Measurements from ENCODE around the gene PDE9A.
"Not testable (repeated sequence)": the region's sequence is repeated elsewhere in the genome, so short reads cannot be mapped to it uniquely, and the experiment has no call there.

DNA sequence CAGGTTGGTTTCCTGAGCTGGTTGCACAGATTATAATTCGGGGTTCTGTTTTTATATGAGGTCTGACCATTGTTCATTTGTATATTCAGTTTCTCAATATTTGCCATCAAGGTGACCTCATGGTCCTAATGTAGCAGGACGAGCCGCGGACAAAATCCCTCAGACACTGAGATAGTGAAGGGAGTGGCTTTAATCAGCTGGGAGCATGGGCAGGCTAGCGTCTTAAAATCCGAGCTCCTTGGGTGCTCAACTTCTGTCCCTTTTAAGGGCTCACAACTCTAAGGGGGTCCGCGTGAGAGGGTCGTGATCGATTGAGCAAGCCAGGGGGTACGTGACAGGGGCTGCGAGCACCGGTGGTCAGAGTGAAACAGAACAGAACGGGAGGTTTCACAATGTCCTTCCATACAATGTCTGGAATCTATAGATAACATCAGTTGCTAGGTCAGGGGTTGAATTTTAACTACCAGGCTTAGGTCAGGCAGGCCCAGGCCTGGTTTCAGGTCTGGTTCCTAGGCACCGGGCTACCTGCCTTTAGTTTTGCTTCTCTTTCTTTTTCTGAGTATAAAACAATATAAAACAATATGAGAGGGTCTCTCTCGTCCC is 154.0 kb downstream of the PDE9A start:
- TF ChIP-seq, protein P1, sequence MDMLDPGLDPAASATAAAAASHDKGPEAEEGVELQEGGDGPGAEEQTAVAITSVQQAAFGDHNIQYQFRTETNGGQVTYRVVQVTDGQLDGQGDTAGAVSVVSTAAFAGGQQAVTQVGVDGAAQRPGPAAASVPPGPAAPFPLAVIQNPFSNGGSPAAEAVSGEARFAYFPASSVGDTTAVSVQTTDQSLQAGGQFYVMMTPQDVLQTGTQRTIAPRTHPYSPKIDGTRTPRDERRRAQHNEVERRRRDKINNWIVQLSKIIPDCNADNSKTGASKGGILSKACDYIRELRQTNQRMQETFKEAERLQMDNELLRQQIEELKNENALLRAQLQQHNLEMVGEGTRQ (CRISPR knock-in tag; IDR thresholded peaks at IDR 0.05) = not testable (repeated sequence)
- TF ChIP-seq, protein P2, sequence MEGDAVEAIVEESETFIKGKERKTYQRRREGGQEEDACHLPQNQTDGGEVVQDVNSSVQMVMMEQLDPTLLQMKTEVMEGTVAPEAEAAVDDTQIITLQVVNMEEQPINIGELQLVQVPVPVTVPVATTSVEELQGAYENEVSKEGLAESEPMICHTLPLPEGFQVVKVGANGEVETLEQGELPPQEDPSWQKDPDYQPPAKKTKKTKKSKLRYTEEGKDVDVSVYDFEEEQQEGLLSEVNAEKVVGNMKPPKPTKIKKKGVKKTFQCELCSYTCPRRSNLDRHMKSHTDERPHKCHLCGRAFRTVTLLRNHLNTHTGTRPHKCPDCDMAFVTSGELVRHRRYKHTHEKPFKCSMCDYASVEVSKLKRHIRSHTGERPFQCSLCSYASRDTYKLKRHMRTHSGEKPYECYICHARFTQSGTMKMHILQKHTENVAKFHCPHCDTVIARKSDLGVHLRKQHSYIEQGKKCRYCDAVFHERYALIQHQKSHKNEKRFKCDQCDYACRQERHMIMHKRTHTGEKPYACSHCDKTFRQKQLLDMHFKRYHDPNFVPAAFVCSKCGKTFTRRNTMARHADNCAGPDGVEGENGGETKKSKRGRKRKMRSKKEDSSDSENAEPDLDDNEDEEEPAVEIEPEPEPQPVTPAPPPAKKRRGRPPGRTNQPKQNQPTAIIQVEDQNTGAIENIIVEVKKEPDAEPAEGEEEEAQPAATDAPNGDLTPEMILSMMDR (IDR thresholded peaks at IDR 0.05) = not testable (repeated sequence)
- TF ChIP-seq SMAD4 (CRISPR knock-in tag; IDR thresholded peaks at IDR 0.05) = not testable (repeated sequence)
- TF ChIP-seq, protein P3, sequence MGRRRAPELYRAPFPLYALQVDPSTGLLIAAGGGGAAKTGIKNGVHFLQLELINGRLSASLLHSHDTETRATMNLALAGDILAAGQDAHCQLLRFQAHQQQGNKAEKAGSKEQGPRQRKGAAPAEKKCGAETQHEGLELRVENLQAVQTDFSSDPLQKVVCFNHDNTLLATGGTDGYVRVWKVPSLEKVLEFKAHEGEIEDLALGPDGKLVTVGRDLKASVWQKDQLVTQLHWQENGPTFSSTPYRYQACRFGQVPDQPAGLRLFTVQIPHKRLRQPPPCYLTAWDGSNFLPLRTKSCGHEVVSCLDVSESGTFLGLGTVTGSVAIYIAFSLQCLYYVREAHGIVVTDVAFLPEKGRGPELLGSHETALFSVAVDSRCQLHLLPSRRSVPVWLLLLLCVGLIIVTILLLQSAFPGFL (CRISPR knock-in tag; IDR thresholded peaks at IDR 0.05; ENCODE audit: borderline replicate concordance) = not testable (repeated sequence)
- TF ChIP-seq, protein P4, sequence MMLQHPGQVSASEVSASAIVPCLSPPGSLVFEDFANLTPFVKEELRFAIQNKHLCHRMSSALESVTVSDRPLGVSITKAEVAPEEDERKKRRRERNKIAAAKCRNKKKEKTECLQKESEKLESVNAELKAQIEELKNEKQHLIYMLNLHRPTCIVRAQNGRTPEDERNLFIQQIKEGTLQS (CRISPR knock-in tag; conservative IDR thresholded peaks at IDR 0.05) = not testable (repeated sequence)

Measured in WTC11 (cell line).